Neural progenitor cell (in vitro differentiated cells): Measurements from ENCODE around the gene MICB. TPM values are rescaled to one million over a fixed set of nuclear protein-coding genes. Genes with fewer than 3 reads are reported as not detected.
"Not testable (repeated sequence)": the region's sequence is repeated elsewhere in the genome, so short reads cannot be mapped to it uniquely, and the experiment has no call there.

ENCODE experiments used
- DNase-seq: peaks from one replicate; pipeline ENCODE4 v3.0.0-alpha.2; 2016; ENCODE audit warnings: low spot score
- H2AFZ ChIP-seq: fragments of 200-600 bp; sonication (generic); replicated peaks from 2 replicates; pipeline ENCODE4 v1.6.1; 2016; ENCODE audit warnings: antibody characterized with exemption
- H3F3A ChIP-seq: fragments of 200-600 bp; sonication (generic); 2 replicates; pipeline ENCODE4 v1.6.1; 2016; ENCODE audit warnings: antibody characterized with exemption, low read depth
- H3K27ac ChIP-seq: fragments of 200-600 bp; sonication (generic); 2 replicates; pipeline ENCODE4 v1.5.1; 2016; ENCODE audit warnings: mild to moderate bottlenecking
- H3K27me3 ChIP-seq: fragments of 200-600 bp; sonication (generic); 2 replicates; pipeline ENCODE4 v1.6.1; 2016; ENCODE audit warnings: mild to moderate bottlenecking, moderate library complexity
- H3K36me3 ChIP-seq: fragments of 200-600 bp; sonication (generic); 2 replicates; pipeline ENCODE4 v1.5.1; 2016
- H3K4me1 ChIP-seq: fragments of 200-600 bp; sonication (generic); 2 replicates; pipeline ENCODE4 v1.6.1; 2016; ENCODE audit warnings: mixed run types
- H3K4me2 ChIP-seq: fragments of 200-600 bp; sonication (generic); 2 replicates; pipeline ENCODE4 v1.6.1; 2016
- H3K4me3 ChIP-seq: fragments of 200-600 bp; sonication (generic); 2 replicates; pipeline ENCODE4 v1.5.1; 2016
- H3K79me2 ChIP-seq: fragments of 200-600 bp; sonication (generic); 2 replicates; pipeline ENCODE4 v1.6.1; 2016; ENCODE audit warnings: low read depth
- H3K9ac ChIP-seq: fragments of 200-600 bp; sonication (generic); 2 replicates; pipeline ENCODE4 v1.6.1; 2016
- H3K9me3 ChIP-seq: fragments of 200-600 bp; sonication (generic); 2 replicates; pipeline ENCODE4 v1.5.1; 2016; ENCODE audit warnings: low read depth
- H4K20me1 ChIP-seq: fragments of 200-600 bp; sonication (generic); 2 replicates; pipeline ENCODE4 v1.6.1; 2016; ENCODE audit warnings: low read depth
- H3K27ac Mint-ChIP-seq: 3 replicates; pipeline ENCODE4 v1.8.0; 2021; ENCODE audit warnings: mixed read lengths
- H3K27me3 Mint-ChIP-seq: 2 replicates; pipeline ENCODE4 v1.8.0; 2022; ENCODE audit warnings: low read depth, mild to moderate bottlenecking, inconsistent platforms, moderate library complexity, mixed read lengths; ENCODE audit not compliant: insufficient read depth
- H3K36me3 Mint-ChIP-seq: 3 replicates; pipeline ENCODE4 v1.8.0; 2021; ENCODE audit warnings: mixed read lengths
- H3K4me1 Mint-ChIP-seq: 3 replicates; pipeline ENCODE4 v1.8.0; 2021; ENCODE audit warnings: mixed read lengths
- H3K4me3 Mint-ChIP-seq: 3 replicates; pipeline ENCODE4 v1.8.0; 2021; ENCODE audit warnings: mild to moderate bottlenecking, moderate library complexity, mixed read lengths
- H3K9me3 Mint-ChIP-seq: 3 replicates; pipeline ENCODE4 v1.8.0; 2020; ENCODE audit warnings: mixed read lengths
- CTCF ChIP-seq: fragments of 200-600 bp; sonication (generic); IDR thresholded peaks from 2 replicates; pipeline ENCODE4 v1.5.1; 2017; ENCODE audit warnings: antibody characterized with exemption, mild to moderate bottlenecking
- EZH2 ChIP-seq: fragments of 200-600 bp; sonication (generic); IDR thresholded peaks from 2 replicates; pipeline ENCODE4 v1.6.1; 2017; ENCODE audit warnings: antibody characterized with exemption, mild to moderate bottlenecking, moderate library complexity
- EZH2phosphoT487 ChIP-seq: fragments of 200-600 bp; sonication (generic); IDR thresholded peaks from 2 replicates; pipeline ENCODE4 v1.6.1; 2017; ENCODE audit warnings: antibody characterized with exemption
- total RNA-seq: library from RNA; depleted of rRNA; stranded (reverse); fragments of >200 nt; gene quantifications from 2 replicates; pipeline ENCODE4 v1.2.3, GENCODE V29; 2015; ENCODE audit warnings: low replicate concordance

The MICB gene
- total RNA-seq, 1 donor from 2014 or later: 9.1 TPM

- Histone ChIP-seq H4K20me1 (no peaks in the 10 kb centered on the region), H3K9ac (no peak overlapping the region), H2AFZ (no peak overlapping the region), H3K4me1 (no peaks in the 10 kb centered on the region), H3K36me3 (no peaks in the 10 kb centered on the region), H3K27ac (no peak overlapping the region), H3F3A (no peaks in the 10 kb centered on the region), H3K79me2 (no peaks in the 10 kb centered on the region), H3K27me3 (no peaks in the 10 kb centered on the region), H3K9me3 (no peaks in the 10 kb centered on the region), H3K4me3 (no peak overlapping the region), H3K4me2 (no peak overlapping the region)
- H3K4me1 Mint-ChIP-seq: no peaks in the 10 kb centered on the region
- H3K27ac Mint-ChIP-seq: no peak overlapping the region
- H3K4me3 Mint-ChIP-seq: no peak overlapping the region
- no peak for DNase-seq
- peaks cover 2% of the 10 kb centered on the region for H3K9me3 Mint-ChIP-seq
- peaks cover 3% of the 10 kb centered on the region for H3K27me3 Mint-ChIP-seq
- TF ChIP-seq CTCF: no peak
- no peak for TF ChIP-seq EZH2phosphoT487
- no peak for TF ChIP-seq EZH2
- H3K36me3 Mint-ChIP-seq: no peaks in the 10 kb centered on the region
Measured at GRCh38 chr6:31485055-31485454, 12.9 kb upstream of the MICB start.

- not testable (repeated sequence) for H3K4me3 Mint-ChIP-seq
Measured at GRCh38 chr6:31486065-31486837, 11.7 kb upstream of the MICB start.

GRCh38 chr6:31487674-31488073 lies 10.3 kb upstream of the MICB start:
- not testable (repeated sequence) for H3K9me3 ChIP-seq, H3K36me3 ChIP-seq, DNase-seq, H2AFZ ChIP-seq, H3K4me1 ChIP-seq, H3K9ac ChIP-seq, H3K36me3 Mint-ChIP-seq, H3K9me3 Mint-ChIP-seq, H3K4me2 ChIP-seq, H3K79me2 ChIP-seq, H3K27me3 ChIP-seq, H3K27me3 Mint-ChIP-seq, H3K27ac Mint-ChIP-seq, H4K20me1 ChIP-seq, H3K27ac ChIP-seq, H3K4me3 ChIP-seq, H3K4me1 Mint-ChIP-seq, H3K4me3 Mint-ChIP-seq, H3F3A ChIP-seq

More at GRCh38 chr6:31486065-31486837, 11.7 kb upstream of the MICB start:
- not testable (repeated sequence) for H3K9ac ChIP-seq, H3K9me3 Mint-ChIP-seq, H2AFZ ChIP-seq, H3K36me3 Mint-ChIP-seq, H3K27me3 Mint-ChIP-seq, H3K36me3 ChIP-seq, H3K4me2 ChIP-seq, H3K27ac Mint-ChIP-seq, H3K9me3 ChIP-seq, DNase-seq, H4K20me1 ChIP-seq, H3K27me3 ChIP-seq, H3K27ac ChIP-seq, H3K4me3 ChIP-seq, H3K79me2 ChIP-seq, H3K4me1 Mint-ChIP-seq, H3F3A ChIP-seq, H3K4me1 ChIP-seq

- no peak overlapping the region for H3K4me3 ChIP-seq
- H3K36me3 ChIP-seq: no peaks in the 10 kb centered on the region
- H3F3A ChIP-seq: peaks cover 8% of the 10 kb centered on the region
- peaks cover 16% of the 10 kb centered on the region for H3K27me3 Mint-ChIP-seq
- peaks cover 2% of the 10 kb centered on the region for H3K9me3 Mint-ChIP-seq
- H3K9me3 ChIP-seq: no peaks in the 10 kb centered on the region
- H3K79me2 ChIP-seq: no peaks in the 10 kb centered on the region
- H3K27ac ChIP-seq: no peak overlapping the region
- H3K4me2 ChIP-seq: no peak overlapping the region
- no peak for DNase-seq
- H2AFZ ChIP-seq: no peak overlapping the region
- no peaks in the 10 kb centered on the region for H3K4me1 ChIP-seq
- H3K36me3 Mint-ChIP-seq: no peaks in the 10 kb centered on the region
- peaks cover 18% of the 10 kb centered on the region for H3K27me3 ChIP-seq
- TF ChIP-seq EZH2 (no peak), CTCF (no peak), EZH2phosphoT487 (no peak)
- no peak overlapping the region for H3K9ac ChIP-seq
- H3K27ac Mint-ChIP-seq: no peak overlapping the region
- no peaks in the 10 kb centered on the region for H4K20me1 ChIP-seq
- H3K4me3 Mint-ChIP-seq: no peak overlapping the region
- peaks cover 9% of the 10 kb centered on the region for H3K4me1 Mint-ChIP-seq
Measured at GRCh38 chr6:31489086-31489485, 8.9 kb upstream of the MICB start.
